ENCODE data around the gene C11orf86. TPM values are rescaled to one million over a fixed set of nuclear protein-coding genes. Genes with fewer than 3 reads are reported as not detected.

C11orf86 gene, protein sequence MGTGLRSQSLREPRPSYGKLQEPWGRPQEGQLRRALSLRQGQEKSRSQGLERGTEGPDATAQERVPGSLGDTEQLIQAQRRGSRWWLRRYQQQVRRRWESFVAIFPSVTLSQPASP
- total RNA-seq, result not detected

GRCh38 chr11:66974724-66975404 is at the start of gene C11orf86:
C11orf86 (plus strand) TSS chr11:66975304; CDS start chr11:66975363, 59 bp downstream.
- ATAC-seq (no peak), DNase-seq (no peak)
- H3K36me3 Mint-ChIP-seq (ENCODE audit: low read depth), result no peaks in the 10 kb centered on the region
- peaks cover 5% of the 10 kb centered on the region for H3K27me3 Mint-ChIP-seq
- TF ChIP-seq, protein P1, sequence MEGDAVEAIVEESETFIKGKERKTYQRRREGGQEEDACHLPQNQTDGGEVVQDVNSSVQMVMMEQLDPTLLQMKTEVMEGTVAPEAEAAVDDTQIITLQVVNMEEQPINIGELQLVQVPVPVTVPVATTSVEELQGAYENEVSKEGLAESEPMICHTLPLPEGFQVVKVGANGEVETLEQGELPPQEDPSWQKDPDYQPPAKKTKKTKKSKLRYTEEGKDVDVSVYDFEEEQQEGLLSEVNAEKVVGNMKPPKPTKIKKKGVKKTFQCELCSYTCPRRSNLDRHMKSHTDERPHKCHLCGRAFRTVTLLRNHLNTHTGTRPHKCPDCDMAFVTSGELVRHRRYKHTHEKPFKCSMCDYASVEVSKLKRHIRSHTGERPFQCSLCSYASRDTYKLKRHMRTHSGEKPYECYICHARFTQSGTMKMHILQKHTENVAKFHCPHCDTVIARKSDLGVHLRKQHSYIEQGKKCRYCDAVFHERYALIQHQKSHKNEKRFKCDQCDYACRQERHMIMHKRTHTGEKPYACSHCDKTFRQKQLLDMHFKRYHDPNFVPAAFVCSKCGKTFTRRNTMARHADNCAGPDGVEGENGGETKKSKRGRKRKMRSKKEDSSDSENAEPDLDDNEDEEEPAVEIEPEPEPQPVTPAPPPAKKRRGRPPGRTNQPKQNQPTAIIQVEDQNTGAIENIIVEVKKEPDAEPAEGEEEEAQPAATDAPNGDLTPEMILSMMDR (IDR thresholded peaks at IDR 0.05), result no peak
- intact Hi-C loops (cut with micrococcal nuclease), result no loop called here
- ChIA-PET POLR2A (no interaction called here), CTCF (interaction anchor here (0.7 to 1.7 kb wide), 5 partner anchors 17 to 278 kb away, joined by 3 to 4 read pairs (median 3); partner anchors contain the start of gene PC)
- H3K4me1 Mint-ChIP-seq (ENCODE audit: low read depth), result peaks cover 8% of the 10 kb centered on the region
- no peak within 1 kb of the TSS for H3K4me3 Mint-ChIP-seq
- peaks cover 3% of the 10 kb centered on the region for H3K9me3 Mint-ChIP-seq
- no peak within 1 kb of the TSS for H3K27ac Mint-ChIP-seq

- POLR2A ChIA-PET, result no interaction called here
- TF ChIP-seq, protein P1 (IDR thresholded peaks at IDR 0.05), result no peak
- ATAC-seq, result no peak
- Mint-ChIP-seq H3K9me3 (peaks cover 2% of the 10 kb centered on the region), H3K36me3 (ENCODE audit: low read depth) (no peaks in the 10 kb centered on the region), H3K27ac (no peak overlapping the region), H3K4me3 (no peak overlapping the region), H3K4me1 (ENCODE audit: low read depth) (no peaks in the 10 kb centered on the region), H3K27me3 (no peaks in the 10 kb centered on the region)
- CTCF ChIA-PET, result no interaction called here
- no peak for DNase-seq
- intact Hi-C loops (cut with micrococcal nuclease), result no loop called here
Measured at GRCh38 chr11:66929753-66930152, 45.4 kb upstream of the C11orf86 start.

DNA sequence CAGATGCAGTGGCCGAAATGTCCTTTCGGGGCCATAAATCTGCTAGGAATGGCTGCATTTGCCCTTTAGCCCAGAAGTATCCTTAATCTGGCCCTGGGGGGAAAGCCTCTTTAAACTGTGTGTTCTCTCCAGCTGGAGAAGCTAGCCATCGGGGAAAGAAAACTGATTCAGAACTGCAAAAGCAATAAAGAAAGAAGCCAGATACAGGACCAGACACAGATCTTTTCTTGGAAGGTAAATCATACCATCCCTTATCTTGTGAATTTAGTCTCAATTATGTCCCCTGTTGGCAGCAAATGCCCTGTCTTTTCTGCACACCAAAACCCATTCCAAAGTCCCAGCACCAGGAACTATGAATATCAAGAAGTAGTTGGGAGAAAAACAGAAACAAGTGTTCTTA is 42.6 kb upstream of the C11orf86 start:
- Mint-ChIP-seq H3K4me1 (ENCODE audit: low read depth) (no peaks in the 10 kb centered on the region), H3K36me3 (ENCODE audit: low read depth) (no peaks in the 10 kb centered on the region), H3K27me3 (no peaks in the 10 kb centered on the region), H3K4me3 (no peak overlapping the region), H3K27ac (no peak overlapping the region), H3K9me3 (no peaks in the 10 kb centered on the region)
- TF ChIP-seq, protein P1 (IDR thresholded peaks at IDR 0.05), result no peak
- DNase-seq (no peak), ATAC-seq (no peak)
- ChIA-PET CTCF (interaction anchor here (1.2 to 1.3 kb wide), 3 partner anchors 14 to 111 kb away, joined by 3 read pairs; no protein-coding TSS in a partner anchor), POLR2A (no interaction called here)
- intact Hi-C loops (cut with micrococcal nuclease), result no loop called here

GRCh38 chr11:66933531-66933930 is 41.6 kb upstream of the C11orf86 start:
- no peaks in the 10 kb centered on the region for H3K27me3 Mint-ChIP-seq
- no peak overlapping the region for H3K4me3 Mint-ChIP-seq
- no peaks in the 10 kb centered on the region for H3K36me3 Mint-ChIP-seq (ENCODE audit: low read depth)
- POLR2A ChIA-PET, result interaction anchor here (0.7 kb wide), 1 partner anchor 122 kb away, joined by 3 read pairs; no protein-coding TSS in a partner anchor
- no peaks in the 10 kb centered on the region for H3K9me3 Mint-ChIP-seq
- ATAC-seq (no peak), DNase-seq (no peak)
- H3K27ac Mint-ChIP-seq, result no peak overlapping the region
- TF ChIP-seq, protein P1 (IDR thresholded peaks at IDR 0.05), result no peak
- intact Hi-C loops (cut with micrococcal nuclease), result no loop called here
- no peaks in the 10 kb centered on the region for H3K4me1 Mint-ChIP-seq (ENCODE audit: low read depth)
- CTCF ChIA-PET, result interaction anchor here (1.2 to 1.6 kb wide), 2 partner anchors 15 to 50 kb away, joined by 3 to 4 read pairs; no protein-coding TSS in a partner anchor
